ENCODE data around the gene POLE. TPM values are rescaled to one million over a fixed set of nuclear protein-coding genes. Genes with fewer than 3 reads are reported as not detected.

POLE gene
- total RNA-seq, 3 donors from 2014 or later (not counting 1 experiment from before 2014, with no cell fraction given) = 58.7 to 66.0 (median 65.0) TPM

- no peak overlapping the region for H3K27ac ChIP-seq (ENCODE audit: low read length)
- H3K9me3 ChIP-seq (ENCODE audit: control insufficient read depth, insufficient read depth, low read length) = no peaks in the 10 kb centered on the region
- H3K27ac Mint-ChIP-seq = no peak overlapping the region
- ATAC-seq = no peak
- intact Hi-C loops (cut with micrococcal nuclease) = no loop called here
- no peak overlapping the region for H3K4me3 ChIP-seq (ENCODE audit: low read length)
- H3K4me1 ChIP-seq (ENCODE audit: control insufficient read depth, insufficient read depth, low read length) = no peaks in the 10 kb centered on the region
- peaks cover 23% of the 10 kb centered on the region for H3K36me3 ChIP-seq (ENCODE audit: control insufficient read depth, insufficient read depth, low read length)
- peaks cover 10% of the 10 kb centered on the region for H3K36me3 Mint-ChIP-seq
- H3K4me1 Mint-ChIP-seq = no peaks in the 10 kb centered on the region
- DNase-seq = no peak
- no peak overlapping the region for H3K4me3 Mint-ChIP-seq
- TF ChIP-seq CTCF (IDR thresholded peaks at IDR 0.05) = no peak
- no peaks in the 10 kb centered on the region for H3K27me3 Mint-ChIP-seq (ENCODE audit: low read depth in 2 of 2)
- H3K27me3 ChIP-seq (ENCODE audit: control insufficient read depth, insufficient read depth, low read length) = no peaks in the 10 kb centered on the region
- WGBS (ENCODE audit: insufficient coverage) = over 99% methylated on average over 6 of the region's 6 CpGs
- no peaks in the 10 kb centered on the region for H3K9me3 Mint-ChIP-seq
Observed at GRCh38 chr12:132629330-132629729, 57.8 kb downstream of the POLE start.

GRCh38 chr12:132625731-132626430 lies 61.3 kb downstream of the POLE start:
- no peaks in the 10 kb centered on the region for H3K9me3 ChIP-seq (ENCODE audit: control insufficient read depth, insufficient read depth, low read length)
- no peak overlapping the region for H3K27ac Mint-ChIP-seq
- H3K27me3 Mint-ChIP-seq (ENCODE audit: low read depth in 2 of 2) = no peaks in the 10 kb centered on the region
- ATAC-seq (no peak), DNase-seq (no peak)
- no peak for TF ChIP-seq CTCF (IDR thresholded peaks at IDR 0.05)
- H3K4me3 ChIP-seq (ENCODE audit: low read length) = no peak overlapping the region
- H3K9me3 Mint-ChIP-seq = no peaks in the 10 kb centered on the region
- no peaks in the 10 kb centered on the region for H3K27me3 ChIP-seq (ENCODE audit: control insufficient read depth, insufficient read depth, low read length)
- peaks cover 14% of the 10 kb centered on the region for H3K36me3 ChIP-seq (ENCODE audit: control insufficient read depth, insufficient read depth, low read length)
- no peaks in the 10 kb centered on the region for H3K4me1 Mint-ChIP-seq
- H3K36me3 Mint-ChIP-seq = peaks cover 10% of the 10 kb centered on the region
- intact Hi-C loops (cut with micrococcal nuclease) = no loop called here
- H3K4me3 Mint-ChIP-seq = no peak overlapping the region
- WGBS (ENCODE audit: insufficient coverage) = 98% methylated on average over 24 of the region's 24 CpGs
- no peaks in the 10 kb centered on the region for H3K4me1 ChIP-seq (ENCODE audit: control insufficient read depth, insufficient read depth, low read length)
- no peak overlapping the region for H3K27ac ChIP-seq (ENCODE audit: low read length)

GRCh38 chr12:132624910-132625630 lies 62.1 kb downstream of the POLE start:
- Histone ChIP-seq H3K36me3 (ENCODE audit: control insufficient read depth, insufficient read depth, low read length) (peaks cover 14% of the 10 kb centered on the region), H3K9me3 (ENCODE audit: control insufficient read depth, insufficient read depth, low read length) (no peaks in the 10 kb centered on the region), H3K27ac (ENCODE audit: low read length) (no peak overlapping the region), H3K27me3 (ENCODE audit: control insufficient read depth, insufficient read depth, low read length) (no peaks in the 10 kb centered on the region), H3K4me1 (ENCODE audit: control insufficient read depth, insufficient read depth, low read length) (no peaks in the 10 kb centered on the region), H3K4me3 (ENCODE audit: low read length) (no peak overlapping the region)
- Mint-ChIP-seq H3K4me1 (no peaks in the 10 kb centered on the region), H3K36me3 (peaks cover 8% of the 10 kb centered on the region), H3K27me3 (ENCODE audit: low read depth in 2 of 2) (no peaks in the 10 kb centered on the region), H3K9me3 (no peaks in the 10 kb centered on the region), H3K27ac (no peak overlapping the region), H3K4me3 (no peak overlapping the region)
- no peak for DNase-seq
- TF ChIP-seq CTCF (IDR thresholded peaks at IDR 0.05) = no peak
- WGBS (ENCODE audit: insufficient coverage) = 90% methylated on average over 32 of the region's 32 CpGs
- intact Hi-C loops (cut with micrococcal nuclease) = no loop called here
- no peak for ATAC-seq
